HG03571 (cell line): ENCODE measurements around the gene THADA.

Experiments
- ATAC-seq: cut with Tn5 transposase; IDR thresholded peaks from one replicate; pipeline ENCODE4 v1.9.1; 2021; ENCODE audit not compliant: unreplicated experiment

Gene THADA

GRCh38 chr2:43265001-43265400 lies 330.8 kb downstream of the THADA start:
- no peak for ATAC-seq

GRCh38 chr2:43262951-43263350 lies 332.9 kb downstream of the THADA start:
- no peak for ATAC-seq

- ATAC-seq, result no peak
Observed at GRCh38 chr2:43262239-43262638, 333.6 kb downstream of the THADA start.

GRCh38 chr2:43259512-43259911 lies 336.3 kb downstream of the THADA start:
- ATAC-seq, result no peak

GRCh38 chr2:43258547-43259156 lies 337.2 kb downstream of the THADA start:
- no peak for ATAC-seq

- no peak for ATAC-seq
Observed at GRCh38 chr2:43255296-43255910, 340.4 kb downstream of the THADA start.

GRCh38 chr2:43254331-43254730 lies 341.5 kb downstream of the THADA start:
- ATAC-seq, result no peak

GRCh38 chr2:43251171-43251731 lies 344.6 kb downstream of the THADA start:
- ATAC-seq, result no peak

- no peak for ATAC-seq
Observed at GRCh38 chr2:43250015-43250414, 345.8 kb downstream of the THADA start.

GRCh38 chr2:43248621-43249020 lies 347.2 kb downstream of the THADA start:
- ATAC-seq, result no peak

- no peak for ATAC-seq
Observed at GRCh38 chr2:43246641-43247040, 349.2 kb downstream of the THADA start.

- ATAC-seq, result no peak
Observed at GRCh38 chr2:43241558-43241957, 354.3 kb downstream of the THADA start.

GRCh38 chr2:43240766-43241150 lies 355.1 kb downstream of the THADA start:
- no peak for ATAC-seq

GRCh38 chr2:43239981-43240765 lies 355.7 kb downstream of the THADA start:
- no peak for ATAC-seq

- no peak for ATAC-seq
Observed at GRCh38 chr2:43238813-43239212, 357.0 kb downstream of the THADA start.

GRCh38 chr2:43238176-43238575 lies 357.7 kb downstream of the THADA start:
- no peak for ATAC-seq

GRCh38 chr2:43233218-43234212 lies 362.3 kb downstream of the THADA start:
- no peak for ATAC-seq

GRCh38 chr2:43230951-43231827 lies 364.6 kb downstream of the THADA start:
- ATAC-seq, result no peak

- no peak for ATAC-seq
Observed at GRCh38 chr2:43230351-43230885, 365.4 kb downstream of the THADA start.
